A549 (cell line): Measurements from ENCODE around the gene AKR1E2.

Experiments
- BHLHE40 ChIP-seq: IDR thresholded peaks from 2 replicates; pipeline ENCODE4 v1.6.1; 2012; ENCODE audit warnings: low read depth, low read length, inconsistent platforms
- MAFK ChIP-seq: fragments of 450-650 bp; IDR thresholded peaks from 2 replicates; pipeline ENCODE4 v1.6.1; 2014; ENCODE audit not compliant: partially characterized antibody
- MYC ChIP-seq: IDR thresholded peaks from 2 replicates; pipeline ENCODE4 v1.6.1; 2012; ENCODE audit warnings: mild to moderate bottlenecking, inconsistent platforms, low read length, improper control_type of control experiment, borderline replicate concordance
- POLR2A ChIP-seq: IDR thresholded peaks from 2 replicates; pipeline ENCODE4 v1.6.1; 2012; ENCODE audit warnings: mild to moderate bottlenecking, low read length
- RAD21 ChIP-seq, 2 experiments: fragments of >200 bp in 1 of 2; sonication (Bioruptor Twin) in 1 of 2; formaldehyde crosslinking in 1 of 2; IDR thresholded peaks in 1 of 2; conservative IDR thresholded peaks in 1 of 2; 2 replicates in 1 of 2; 3 replicates in 1 of 2; pipeline ENCODE4 v1.6.1; 2012 to 2018; ENCODE audit warnings: inconsistent platforms in 1 of 2
- RCOR1 ChIP-seq: fragments of 150-350 bp; IDR thresholded peaks from 2 replicates; pipeline ENCODE4 v1.6.1; 2014; ENCODE audit warnings: antibody characterized with exemption, low read length, low read depth
- SREBF2 ChIP-seq: fragments of 450-650 bp; IDR thresholded peaks from 2 replicates; pipeline ENCODE4 v1.6.1; 2014; ENCODE audit warnings: mild to moderate bottlenecking, moderate library complexity
- TF ChIP-seq, protein P1 (sequence below): IDR thresholded peaks from 2 replicates; pipeline ENCODE4 v1.6.1; 2012
- TF ChIP-seq, protein P2 (sequence below): fragments of 200-600 bp; sonication (generic); IDR thresholded peaks from 2 replicates; pipeline ENCODE4 v1.6.1; 2016; ENCODE audit warnings: antibody characterized with exemption, mild to moderate bottlenecking, moderate library complexity
- TF ChIP-seq, protein P3 (sequence below): fragments of >200 bp; sonication (Bioruptor Twin); formaldehyde crosslinking; IDR thresholded peaks from 3 replicates; pipeline ENCODE4 v1.5.1; 2016
- TF ChIP-seq, protein P4 (sequence below): fragments of 450-650 bp; IDR thresholded peaks from 2 replicates; pipeline ENCODE4 v1.6.1; 2014; ENCODE audit warnings: antibody characterized with exemption

DNA sequence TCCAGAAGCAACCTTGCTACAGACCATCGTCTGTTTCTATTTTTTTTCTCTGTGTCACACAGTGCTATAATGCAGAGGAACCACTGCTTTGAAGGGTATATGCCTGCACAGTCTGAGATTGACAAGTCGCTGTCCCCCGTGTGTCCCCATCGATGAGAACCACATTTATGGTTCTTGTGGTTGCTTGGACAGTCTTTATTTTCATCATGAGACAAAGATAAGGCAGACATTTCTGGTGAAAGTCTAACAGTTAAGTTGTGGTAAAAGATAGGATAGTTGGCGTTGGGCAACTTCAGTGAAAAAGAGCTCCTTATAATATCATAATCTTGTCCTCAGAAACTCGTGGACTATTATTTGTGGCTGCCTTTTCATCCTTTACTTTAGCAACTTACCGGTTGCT lies 6.3 kb upstream of the AKR1E2 start:
- TF ChIP-seq, protein P1, sequence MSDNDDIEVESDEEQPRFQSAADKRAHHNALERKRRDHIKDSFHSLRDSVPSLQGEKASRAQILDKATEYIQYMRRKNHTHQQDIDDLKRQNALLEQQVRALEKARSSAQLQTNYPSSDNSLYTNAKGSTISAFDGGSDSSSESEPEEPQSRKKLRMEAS = no peak
- no peak for TF ChIP-seq RAD21 (conservative IDR thresholded peaks at IDR 0.05 in 1 of 2, IDR thresholded peaks at IDR 0.05 in 1 of 2)
- no peak for TF ChIP-seq BHLHE40
- TF ChIP-seq, protein P2, sequence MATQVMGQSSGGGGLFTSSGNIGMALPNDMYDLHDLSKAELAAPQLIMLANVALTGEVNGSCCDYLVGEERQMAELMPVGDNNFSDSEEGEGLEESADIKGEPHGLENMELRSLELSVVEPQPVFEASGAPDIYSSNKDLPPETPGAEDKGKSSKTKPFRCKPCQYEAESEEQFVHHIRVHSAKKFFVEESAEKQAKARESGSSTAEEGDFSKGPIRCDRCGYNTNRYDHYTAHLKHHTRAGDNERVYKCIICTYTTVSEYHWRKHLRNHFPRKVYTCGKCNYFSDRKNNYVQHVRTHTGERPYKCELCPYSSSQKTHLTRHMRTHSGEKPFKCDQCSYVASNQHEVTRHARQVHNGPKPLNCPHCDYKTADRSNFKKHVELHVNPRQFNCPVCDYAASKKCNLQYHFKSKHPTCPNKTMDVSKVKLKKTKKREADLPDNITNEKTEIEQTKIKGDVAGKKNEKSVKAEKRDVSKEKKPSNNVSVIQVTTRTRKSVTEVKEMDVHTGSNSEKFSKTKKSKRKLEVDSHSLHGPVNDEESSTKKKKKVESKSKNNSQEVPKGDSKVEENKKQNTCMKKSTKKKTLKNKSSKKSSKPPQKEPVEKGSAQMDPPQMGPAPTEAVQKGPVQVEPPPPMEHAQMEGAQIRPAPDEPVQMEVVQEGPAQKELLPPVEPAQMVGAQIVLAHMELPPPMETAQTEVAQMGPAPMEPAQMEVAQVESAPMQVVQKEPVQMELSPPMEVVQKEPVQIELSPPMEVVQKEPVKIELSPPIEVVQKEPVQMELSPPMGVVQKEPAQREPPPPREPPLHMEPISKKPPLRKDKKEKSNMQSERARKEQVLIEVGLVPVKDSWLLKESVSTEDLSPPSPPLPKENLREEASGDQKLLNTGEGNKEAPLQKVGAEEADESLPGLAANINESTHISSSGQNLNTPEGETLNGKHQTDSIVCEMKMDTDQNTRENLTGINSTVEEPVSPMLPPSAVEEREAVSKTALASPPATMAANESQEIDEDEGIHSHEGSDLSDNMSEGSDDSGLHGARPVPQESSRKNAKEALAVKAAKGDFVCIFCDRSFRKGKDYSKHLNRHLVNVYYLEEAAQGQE = no peak
- no peak for TF ChIP-seq POLR2A
- TF ChIP-seq, protein P3, sequence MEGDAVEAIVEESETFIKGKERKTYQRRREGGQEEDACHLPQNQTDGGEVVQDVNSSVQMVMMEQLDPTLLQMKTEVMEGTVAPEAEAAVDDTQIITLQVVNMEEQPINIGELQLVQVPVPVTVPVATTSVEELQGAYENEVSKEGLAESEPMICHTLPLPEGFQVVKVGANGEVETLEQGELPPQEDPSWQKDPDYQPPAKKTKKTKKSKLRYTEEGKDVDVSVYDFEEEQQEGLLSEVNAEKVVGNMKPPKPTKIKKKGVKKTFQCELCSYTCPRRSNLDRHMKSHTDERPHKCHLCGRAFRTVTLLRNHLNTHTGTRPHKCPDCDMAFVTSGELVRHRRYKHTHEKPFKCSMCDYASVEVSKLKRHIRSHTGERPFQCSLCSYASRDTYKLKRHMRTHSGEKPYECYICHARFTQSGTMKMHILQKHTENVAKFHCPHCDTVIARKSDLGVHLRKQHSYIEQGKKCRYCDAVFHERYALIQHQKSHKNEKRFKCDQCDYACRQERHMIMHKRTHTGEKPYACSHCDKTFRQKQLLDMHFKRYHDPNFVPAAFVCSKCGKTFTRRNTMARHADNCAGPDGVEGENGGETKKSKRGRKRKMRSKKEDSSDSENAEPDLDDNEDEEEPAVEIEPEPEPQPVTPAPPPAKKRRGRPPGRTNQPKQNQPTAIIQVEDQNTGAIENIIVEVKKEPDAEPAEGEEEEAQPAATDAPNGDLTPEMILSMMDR = no peak
- TF ChIP-seq SREBF2 = no peak
- no peak for TF ChIP-seq MYC
- TF ChIP-seq, protein P4, sequence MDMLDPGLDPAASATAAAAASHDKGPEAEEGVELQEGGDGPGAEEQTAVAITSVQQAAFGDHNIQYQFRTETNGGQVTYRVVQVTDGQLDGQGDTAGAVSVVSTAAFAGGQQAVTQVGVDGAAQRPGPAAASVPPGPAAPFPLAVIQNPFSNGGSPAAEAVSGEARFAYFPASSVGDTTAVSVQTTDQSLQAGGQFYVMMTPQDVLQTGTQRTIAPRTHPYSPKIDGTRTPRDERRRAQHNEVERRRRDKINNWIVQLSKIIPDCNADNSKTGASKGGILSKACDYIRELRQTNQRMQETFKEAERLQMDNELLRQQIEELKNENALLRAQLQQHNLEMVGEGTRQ = no peak
- TF ChIP-seq RCOR1 = no peak
- no peak for TF ChIP-seq MAFK
